HG03066 (cell line): Measurements from ENCODE around the gene REEP3.

ENCODE experiments used
- ATAC-seq: cut with Tn5 transposase; IDR thresholded peaks from one replicate; pipeline ENCODE4 v1.9.1; 2021; ENCODE audit warnings: low read depth; ENCODE audit not compliant: unreplicated experiment

Gene REEP3

DNA sequence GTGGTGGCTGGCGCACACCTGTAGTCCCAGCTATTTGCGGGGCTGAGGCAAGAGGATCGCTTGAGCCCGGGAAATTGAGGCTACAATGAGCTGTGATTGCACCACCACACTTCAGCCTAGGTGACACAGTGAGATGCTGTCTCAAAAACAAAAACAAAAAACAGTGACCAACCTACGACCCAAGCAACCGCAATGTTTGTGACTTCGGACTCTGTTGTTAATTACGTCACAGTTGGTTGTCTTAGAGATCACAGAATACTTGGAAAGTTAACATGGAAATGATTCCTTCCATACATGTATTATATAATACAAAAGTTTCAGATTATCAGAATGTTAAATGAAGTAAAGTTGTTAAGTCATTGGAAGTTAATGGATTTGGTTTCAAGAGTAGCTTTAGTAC, 106.2 kb downstream of the REEP3 start:
- no peak for ATAC-seq

- ATAC-seq = no peak
Measured at GRCh38 chr10:63627881-63628296, 106.7 kb downstream of the REEP3 start.

DNA sequence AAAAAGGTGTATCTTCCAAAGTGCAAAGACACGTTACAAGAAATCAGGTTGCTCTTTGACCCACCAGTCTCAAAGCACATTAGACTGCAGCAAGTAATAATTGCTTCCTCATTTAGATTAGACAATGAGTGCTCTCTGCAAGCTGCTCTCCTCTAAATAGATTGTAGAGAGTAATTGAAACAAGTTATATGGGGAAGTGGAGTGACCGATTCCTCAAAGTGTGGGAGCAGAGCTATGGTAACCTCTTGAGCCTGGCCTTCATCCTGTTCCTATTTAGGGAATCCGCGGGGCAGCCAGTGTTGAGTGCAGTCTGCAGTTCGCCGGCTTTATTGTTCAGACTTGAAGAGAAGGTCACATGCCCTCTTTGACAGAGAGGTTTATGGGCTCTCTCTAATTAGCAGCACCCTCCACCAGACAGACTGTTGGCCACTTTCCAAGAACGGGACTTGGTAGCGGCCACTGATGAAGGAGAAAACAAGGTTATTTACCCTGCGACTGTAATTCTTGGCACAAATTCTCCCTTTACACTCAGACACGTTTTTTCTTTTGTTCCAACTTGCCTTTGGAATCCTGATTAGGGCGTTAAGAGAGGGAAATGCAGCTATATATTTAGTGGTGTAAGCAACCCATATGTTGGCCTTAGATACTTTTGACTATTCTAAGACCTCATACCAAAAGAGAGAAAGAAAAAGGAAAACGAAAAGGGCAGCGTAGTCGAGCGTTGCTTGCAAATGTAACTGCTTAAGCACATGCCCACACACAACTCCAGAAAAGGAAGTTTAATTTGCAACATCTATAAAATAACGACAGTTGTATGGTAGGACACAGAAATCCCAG, 107.5 kb downstream of the REEP3 start:
- ATAC-seq = peak; percentile 35

DNA sequence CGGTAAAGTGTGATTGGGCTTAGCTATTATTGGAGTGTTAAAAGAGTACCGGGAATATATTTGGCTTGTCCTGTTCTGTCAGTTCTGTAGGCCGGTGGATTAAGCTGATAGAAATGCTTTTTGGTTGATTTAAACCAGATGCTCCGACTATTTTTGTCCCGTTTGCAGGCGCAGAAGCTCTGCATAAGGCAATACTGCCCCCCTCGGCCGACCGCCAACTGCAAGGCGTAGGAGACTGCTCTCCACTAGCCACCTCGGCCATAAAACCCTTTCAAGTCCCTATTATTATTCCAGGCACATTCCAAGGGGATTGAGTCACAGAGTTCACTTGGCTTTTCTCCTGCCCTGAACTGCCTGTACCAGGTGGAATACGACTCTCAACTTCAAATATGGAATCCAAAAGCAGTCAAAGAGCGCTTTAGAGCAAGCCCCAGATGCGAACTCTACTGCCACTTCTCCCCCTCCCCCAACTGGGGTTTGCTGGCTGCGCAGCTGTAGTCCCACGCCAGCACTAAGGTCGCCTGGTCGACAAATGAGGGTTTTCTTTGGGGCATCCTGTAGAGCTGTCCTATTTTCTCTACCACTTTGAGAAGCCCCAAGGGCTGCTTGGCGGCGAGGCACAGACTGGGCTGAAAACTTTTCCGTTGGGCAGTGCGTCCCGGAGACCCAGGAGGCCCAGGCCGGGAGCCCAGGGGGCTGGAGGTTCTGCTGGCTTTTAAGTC, 108.3 kb downstream of the REEP3 start:
- ATAC-seq = peak; percentile 46

DNA sequence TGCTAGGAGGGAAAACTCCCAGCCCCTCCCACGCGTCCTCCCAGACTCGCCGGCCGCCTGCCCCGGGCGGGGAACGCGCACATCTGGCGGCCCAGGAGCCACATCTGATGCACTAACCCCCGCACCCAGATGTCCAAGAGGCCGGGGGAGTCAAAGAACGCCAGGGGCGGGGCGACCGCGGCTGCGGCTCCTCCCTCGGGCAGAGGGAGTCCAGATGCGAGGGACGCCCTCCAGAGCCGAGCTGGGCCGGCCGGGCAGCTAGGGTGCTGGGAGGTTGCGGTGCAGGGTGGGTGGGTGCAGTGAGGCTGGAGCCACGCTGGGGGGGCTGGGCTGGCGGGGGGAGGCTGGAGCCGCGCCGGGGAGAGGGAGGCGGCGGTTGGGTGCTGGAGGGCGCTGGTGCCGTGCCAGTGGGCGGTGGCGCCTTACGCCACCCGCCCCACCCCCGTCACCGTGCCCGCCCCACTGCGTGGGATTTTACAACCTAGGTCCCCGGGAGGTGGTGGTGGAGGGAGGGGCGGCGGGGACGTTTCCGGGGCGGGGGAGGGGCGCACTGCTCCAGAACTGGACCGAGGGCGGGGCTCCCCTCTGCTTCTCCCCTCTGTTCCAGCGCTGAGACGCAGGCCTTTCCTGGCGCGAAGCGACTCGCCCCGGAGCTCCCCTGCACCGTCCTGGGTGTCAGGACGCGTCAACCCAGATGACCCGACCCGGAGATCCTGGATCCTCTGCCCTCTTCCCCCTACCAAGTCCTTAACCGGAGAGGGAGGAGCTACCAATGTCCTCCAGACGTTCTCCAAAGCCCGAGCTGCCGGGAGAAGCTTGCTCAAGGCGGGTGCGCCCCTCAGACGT, 109.1 kb downstream of the REEP3 start:
- peak; percentile 60 for ATAC-seq

DNA sequence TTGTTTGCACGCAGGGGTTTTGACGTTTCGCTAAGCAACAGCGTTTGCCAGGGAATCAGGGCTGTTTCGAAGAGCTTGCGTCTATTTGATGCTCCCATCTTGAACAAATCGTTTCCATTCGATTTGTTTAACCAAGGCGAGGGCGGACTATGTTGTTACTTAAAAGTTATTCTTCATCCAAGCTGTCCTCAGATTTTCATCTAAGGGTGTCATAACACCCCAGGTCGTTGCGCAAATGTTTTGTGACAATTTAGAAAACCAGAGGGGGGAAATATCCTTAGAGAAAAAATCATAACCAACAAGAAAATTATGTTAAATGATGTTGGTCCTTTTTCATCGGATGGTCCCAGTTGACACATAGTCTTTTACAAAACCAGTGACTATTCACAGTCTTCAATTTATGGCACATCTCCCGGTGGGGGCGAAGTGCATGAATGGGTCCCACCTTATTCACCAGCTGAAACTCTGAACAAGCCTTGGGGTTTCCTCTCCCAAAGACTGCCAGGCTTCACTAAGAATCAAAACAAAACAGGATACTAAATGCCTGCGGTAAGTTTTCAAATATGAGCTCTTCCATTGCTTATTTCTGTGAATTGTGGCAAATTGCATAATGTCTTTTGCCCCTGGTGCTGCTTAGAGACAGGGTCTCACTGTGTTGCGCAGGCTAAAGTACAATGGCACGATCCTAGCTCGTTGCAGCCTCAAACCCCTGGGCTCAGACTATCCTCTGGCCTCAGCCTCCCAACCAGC, 109.9 kb downstream of the REEP3 start:
- ATAC-seq = no peak

DNA sequence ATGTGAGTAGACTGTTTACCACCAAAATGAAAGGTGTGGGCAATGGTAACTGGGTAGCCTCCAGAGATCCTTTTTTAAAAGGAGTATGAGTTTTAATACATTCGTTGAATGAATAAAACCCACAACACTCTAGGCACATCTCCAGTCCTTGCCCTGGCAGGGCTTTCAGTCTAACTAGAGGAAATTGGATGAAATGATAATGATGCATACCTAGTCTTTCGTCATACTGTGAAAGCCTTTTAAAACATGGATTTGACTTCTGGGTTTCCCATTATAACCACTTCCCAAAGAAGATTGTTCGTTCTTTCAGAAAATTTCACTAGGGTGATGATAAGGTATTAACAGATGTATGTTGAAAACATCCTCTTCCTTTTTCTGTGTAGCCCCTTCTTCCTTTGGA, 110.8 kb downstream of the REEP3 start:
- ATAC-seq = no peak

DNA sequence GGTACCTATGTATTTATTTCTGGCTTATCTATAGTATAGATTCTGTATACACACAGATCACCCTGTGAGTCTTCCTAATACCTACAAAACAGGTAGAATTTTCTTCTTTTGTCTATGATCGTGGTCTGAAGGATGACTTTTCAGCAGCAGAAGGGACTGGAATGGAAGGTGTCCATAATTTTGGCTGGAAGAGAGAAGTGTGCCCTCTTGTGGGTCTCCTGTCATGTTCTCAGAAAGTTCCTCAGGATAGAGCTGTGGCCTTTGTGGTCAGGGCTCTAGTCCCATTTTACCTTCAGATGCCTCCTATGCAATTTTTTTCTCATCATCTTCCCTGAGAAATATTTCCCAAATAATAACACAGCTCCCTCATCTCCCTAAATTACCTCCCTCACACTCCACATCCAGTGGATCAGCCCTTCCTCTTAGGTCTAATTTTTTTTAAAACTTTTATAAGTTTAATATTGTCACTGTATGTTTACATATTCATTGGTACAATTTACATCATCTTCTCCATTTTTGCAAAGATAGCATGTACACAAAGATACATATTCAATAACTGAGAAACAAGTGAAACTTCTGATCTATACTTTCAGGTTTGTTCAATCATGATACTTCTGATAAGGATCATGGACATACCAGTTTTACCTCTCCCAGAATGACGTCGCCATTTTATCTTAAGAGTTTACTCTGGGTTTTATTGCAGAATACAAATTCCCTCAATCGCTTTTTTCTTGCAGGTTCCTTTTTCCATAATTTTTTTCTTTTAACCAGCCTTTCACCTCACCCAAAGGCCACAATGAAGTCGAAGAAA, 112.7 kb downstream of the REEP3 start:
- ATAC-seq = no peak

- no peak for ATAC-seq
Measured at GRCh38 chr10:63634488-63635065, 113.4 kb downstream of the REEP3 start.

DNA sequence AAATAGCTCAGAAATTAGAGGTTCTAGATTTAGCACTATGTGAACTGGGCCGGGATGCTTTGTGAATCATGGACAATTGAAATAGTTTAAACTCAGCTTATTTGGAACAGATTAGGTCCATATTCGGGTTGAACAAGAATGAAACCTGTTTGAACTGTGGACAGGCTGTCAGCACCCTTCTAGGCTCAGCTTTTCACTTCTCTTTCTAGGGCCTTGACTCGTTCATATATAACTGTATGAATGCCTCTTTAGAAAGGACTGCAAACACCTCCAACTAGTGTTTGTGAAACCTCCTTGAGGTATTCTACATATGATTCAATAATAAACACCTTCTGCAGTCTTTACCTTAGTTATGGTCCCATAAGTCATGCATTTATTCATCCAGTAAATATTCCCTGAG, 115.6 kb downstream of the REEP3 start:
- ATAC-seq = peak; percentile 54

DNA sequence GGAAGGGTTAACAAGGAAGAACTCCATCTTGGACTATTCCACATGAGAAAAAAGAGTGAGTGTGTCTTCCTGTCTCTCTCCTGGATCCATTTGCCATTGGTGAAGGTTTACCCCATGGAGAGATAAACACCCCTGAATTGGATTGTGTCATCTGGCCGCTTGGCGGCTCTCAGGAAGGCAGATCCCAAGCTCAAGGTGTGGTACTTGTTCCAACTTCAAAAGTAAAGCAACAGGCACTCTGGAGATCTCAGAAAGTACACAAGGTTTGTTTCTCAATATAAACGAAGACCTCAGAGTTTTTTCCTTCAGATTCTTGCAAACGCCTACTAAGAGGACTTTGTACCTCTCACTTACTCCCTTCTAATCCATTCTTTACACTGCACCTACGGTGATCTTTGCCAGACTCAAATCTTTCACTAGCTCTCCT, 116.7 kb downstream of the REEP3 start:
- ATAC-seq = no peak

DNA sequence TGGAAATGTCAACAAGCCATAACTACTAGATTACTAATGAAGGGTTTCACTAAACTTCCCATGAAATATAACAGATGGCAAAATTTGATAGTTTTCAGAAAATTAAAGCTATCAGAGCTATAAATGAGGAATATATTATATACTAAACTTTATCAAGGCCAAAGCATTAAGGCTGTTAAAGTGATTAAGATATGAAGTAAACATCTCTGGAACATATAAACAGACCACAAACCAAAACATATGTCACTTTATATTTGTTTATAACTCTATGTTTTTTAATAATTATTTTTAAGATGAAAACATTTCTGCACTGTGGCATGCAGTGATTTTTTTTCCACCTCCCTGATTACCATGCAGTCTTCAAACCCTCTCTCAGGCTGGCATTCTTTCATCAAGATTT, 120.2 kb downstream of the REEP3 start:
- ATAC-seq = no peak

DNA sequence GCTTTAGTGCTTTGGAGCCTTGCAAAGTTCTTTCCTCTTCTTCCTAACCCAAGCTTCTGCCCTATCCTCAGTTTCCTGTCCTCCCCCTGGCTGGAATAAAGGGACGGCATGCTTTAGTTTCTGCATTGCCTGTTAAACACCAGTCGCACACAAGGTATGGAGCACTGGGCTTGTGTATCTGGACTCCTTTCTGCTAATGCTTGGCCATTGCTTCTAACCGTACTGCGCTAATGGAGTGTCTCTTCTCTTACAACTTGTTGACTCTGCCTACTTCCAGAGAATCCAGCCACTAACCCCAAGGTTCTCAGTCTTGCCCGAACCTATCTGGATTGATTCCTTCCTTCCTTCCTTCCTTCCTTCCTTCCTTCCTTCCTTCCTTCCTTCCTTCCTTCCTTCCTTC, 120.6 kb downstream of the REEP3 start:
- no peak for ATAC-seq

DNA sequence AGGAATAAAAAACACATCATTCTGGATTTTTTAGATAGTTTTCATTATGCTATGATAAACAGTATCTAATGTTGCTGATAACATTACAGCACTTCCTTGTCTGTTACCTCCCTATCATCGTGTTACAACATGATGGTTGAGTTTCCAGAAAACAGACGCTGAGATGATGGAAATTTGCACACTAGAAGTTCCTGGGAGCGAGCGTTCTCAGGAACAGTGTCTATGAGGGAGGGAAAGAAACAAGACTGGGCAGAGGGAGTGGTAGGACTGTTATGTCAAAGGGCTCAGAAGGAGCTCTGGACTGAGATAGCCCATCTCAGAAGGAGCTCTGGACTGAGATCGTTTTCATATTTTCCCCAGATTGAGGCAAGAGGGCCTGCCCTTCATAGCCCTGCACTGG, 121.6 kb downstream of the REEP3 start:
- no peak for ATAC-seq

DNA sequence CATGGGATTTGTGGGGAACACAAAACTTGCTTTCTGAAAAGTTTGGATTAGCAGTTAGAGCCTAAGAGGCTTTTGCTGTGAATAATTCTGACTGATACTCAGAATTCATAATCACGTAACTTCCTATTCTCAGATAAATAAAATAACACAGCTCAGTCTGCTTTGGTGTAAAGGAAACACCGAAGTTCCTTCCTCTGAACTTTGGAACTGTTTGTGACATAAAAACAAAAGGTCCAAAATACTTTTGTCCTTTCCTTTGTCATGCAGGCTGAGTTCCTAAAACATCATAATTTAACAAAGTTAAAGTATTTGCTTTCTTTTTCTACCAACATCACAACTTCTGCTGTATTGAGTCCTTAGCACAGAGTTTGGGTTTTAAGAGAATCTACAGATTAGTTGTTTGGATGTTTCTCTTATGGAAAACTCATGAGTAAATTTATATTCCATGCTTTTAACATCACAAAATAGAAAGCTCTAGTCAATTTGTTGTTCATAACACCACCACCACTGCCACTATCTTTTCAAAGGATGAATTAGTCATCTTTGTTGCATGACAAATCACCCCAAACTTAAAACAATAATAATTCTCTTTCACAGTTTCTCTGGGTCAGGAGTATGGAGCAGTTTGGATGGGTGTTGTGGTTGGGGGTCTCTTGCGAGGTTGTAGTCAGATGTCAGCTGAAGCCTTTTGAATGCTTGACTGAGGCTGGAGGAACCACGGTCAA, 123.4 kb downstream of the REEP3 start:
- ATAC-seq = no peak

DNA sequence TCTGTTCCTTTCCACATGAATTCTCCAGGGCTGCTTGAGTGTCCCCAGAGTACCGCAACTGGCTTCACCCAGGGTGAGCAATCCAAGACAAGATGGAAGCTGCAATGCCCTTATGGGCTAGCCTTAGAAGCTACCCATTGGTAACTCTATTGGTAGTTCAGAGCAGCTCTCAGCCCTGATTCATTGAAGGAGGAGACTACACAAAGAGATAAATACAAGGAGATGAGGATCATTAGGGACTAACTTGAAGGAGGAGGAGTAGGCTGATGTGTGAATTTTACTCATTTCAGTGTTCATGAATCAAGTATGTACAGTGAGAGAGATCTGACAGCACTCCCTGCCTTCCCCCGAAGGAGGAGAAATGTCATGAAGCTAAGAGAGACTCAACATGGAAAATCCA, 124.0 kb downstream of the REEP3 start:
- ATAC-seq = no peak

DNA sequence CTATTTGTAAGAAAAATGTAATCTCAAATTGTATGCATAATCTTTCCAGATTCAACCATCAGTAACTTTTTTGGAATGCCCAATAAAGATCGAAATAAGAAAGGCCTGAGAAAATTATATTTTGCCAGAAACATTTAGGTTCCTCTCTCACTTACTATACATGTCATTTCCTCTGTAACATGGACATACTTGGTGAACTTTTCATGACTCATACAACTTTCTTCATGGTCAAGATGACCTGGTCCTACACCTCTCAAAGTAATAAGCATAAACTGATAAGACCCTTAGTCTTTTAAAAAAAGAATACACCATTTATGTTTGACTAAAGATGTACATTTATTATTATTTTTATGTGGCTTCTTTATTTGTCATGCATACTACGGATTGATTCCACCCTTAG, 125.3 kb downstream of the REEP3 start:
- no peak for ATAC-seq

DNA sequence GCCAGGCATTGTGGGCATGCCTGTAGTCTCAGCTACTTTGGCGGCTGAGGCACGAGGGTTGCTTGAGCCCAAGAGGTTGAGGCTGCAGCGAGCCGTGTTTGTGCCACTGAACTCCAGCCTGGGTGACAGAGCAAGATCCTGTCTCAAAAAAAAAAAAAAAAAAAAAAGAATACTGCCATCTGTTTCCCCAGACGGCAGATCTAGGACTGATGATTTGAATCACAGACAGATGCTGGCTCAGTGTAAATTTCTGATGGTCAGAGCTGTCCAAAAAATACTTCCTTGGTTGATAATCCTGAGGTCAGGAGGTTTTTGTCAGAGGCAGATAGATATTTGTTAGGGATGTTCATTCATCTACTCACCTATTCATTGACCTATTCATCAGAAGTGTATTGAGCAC, 130.7 kb downstream of the REEP3 start:
- no peak for ATAC-seq

DNA sequence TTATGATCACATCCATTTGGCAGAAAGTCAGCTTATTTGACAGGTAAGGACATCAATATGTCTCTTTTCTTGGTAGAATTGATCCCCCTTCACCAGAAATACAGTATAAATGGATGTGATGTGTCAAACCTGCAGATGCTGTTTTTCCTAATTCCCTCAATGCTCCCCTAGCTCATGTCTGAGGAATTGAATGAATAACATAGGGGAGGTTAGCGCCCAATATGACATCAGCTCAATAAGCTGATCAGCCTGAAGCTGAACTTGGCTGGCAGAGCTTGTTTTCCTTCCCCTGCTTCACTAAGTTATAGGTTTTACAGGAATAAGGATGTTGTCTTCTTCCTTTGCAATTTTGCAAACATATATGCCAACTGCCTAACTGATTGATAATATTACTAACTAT, 132.5 kb downstream of the REEP3 start:
- ATAC-seq = no peak
